HG02852 (cell line): ENCODE results near the gene KLRD1.
"Not testable (repeated sequence)": the region's sequence is repeated elsewhere in the genome, so short reads cannot be mapped to it uniquely, and the experiment has no call there.

Source experiments
- ATAC-seq: cut with Tn5 transposase; IDR thresholded peaks from one replicate; pipeline ENCODE4 v1.9.1; 2021; ENCODE audit warnings: mild to moderate bottlenecking, moderate library complexity; ENCODE audit not compliant: unreplicated experiment

KLRD1 gene

GRCh38 chr12:10368206-10369171 lies 60.8 kb downstream of the KLRD1 start:
- ATAC-seq: no peak

GRCh38 chr12:10369557-10370415 lies 62.1 kb downstream of the KLRD1 start:
- no peak for ATAC-seq

- ATAC-seq: not testable (repeated sequence)
These were observed 64.3 kb downstream of the KLRD1 start for GRCh38 chr12:10371893-10372535.

- no peak for ATAC-seq
These were observed 64.9 kb downstream of the KLRD1 start for GRCh38 chr12:10372559-10372958.

- ATAC-seq: no peak
These were observed 67.0 kb downstream of the KLRD1 start for GRCh38 chr12:10374624-10375018.

GRCh38 chr12:10378737-10379136 lies 71.1 kb downstream of the KLRD1 start:
- not testable (repeated sequence) for ATAC-seq
